ENCODE data around the gene TRPV6. TPM values are rescaled to one million over a fixed set of nuclear protein-coding genes. Genes with fewer than 3 reads are reported as not detected.

TRPV6 gene
- total RNA-seq, 1 experiment from 2014 or later = 4.0 TPM

DNA sequence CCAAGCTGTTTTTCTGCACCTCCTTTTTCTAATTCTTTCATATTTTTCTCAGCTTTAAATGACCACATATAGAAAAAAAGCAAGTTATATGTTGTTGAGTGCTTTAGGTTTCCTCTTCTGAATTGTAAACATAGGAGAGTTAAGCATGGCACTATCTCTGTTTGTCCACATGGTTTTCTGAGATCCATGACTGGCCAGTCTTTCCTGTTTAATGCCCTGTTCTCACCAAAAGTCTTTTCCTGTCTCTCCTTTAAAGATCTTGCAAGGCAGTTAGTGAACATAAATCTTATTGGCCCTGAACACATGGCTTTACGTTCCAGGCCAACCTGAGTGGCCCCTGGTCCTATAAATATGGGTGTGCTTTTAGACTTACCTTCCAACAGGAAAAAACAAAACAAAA lies 28.6 kb upstream of the TRPV6 start:
- H3K27me3 Mint-ChIP-seq (ENCODE audit: insufficient read depth, unreplicated experiment) = no peaks in the 10 kb centered on the region
- H3K4me3 Mint-ChIP-seq (ENCODE audit: unreplicated experiment) = no peak overlapping the region
- DNase-seq = no peak
- H3K9me3 Mint-ChIP-seq (ENCODE audit: unreplicated experiment) = peaks cover 33% of the 10 kb centered on the region
- no peaks in the 10 kb centered on the region; the same call in 1 of the 2 replicates for H3K36me3 ChIP-seq (ENCODE audit: control insufficient read depth, insufficient read depth, low read length)
- ChIA-PET POLR2A (no interaction called here), CTCF (no interaction called here)
- H3K27me3 ChIP-seq (replicated peaks; ENCODE audit: control insufficient read depth, insufficient read depth, low read length) = no peaks in the 10 kb centered on the region
- no TSS peak for BruUV-seq (replicated peaks)
- peaks cover 56% of the 10 kb centered on the region for H3K4me1 ChIP-seq
- no peak for TF ChIP-seq CTCF (IDR thresholded peaks at IDR 0.05; ENCODE audit: insufficient read depth in 1 of 2, low read depth in 1 of 2, low read length in 1 of 2, severe bottlenecking in 1 of 2, unreplicated experiment in 1 of 2)
- peaks cover 16% of the 10 kb centered on the region; the same call in 1 of the 2 replicates for H3K9me3 ChIP-seq
- no peaks in the 10 kb centered on the region for H3K36me3 Mint-ChIP-seq (ENCODE audit: insufficient read depth, unreplicated experiment)
- H3K4me3 ChIP-seq (ENCODE audit: low read depth, low read length) = no peak overlapping the region
- peaks cover 54% of the 10 kb centered on the region for H3K4me1 Mint-ChIP-seq (ENCODE audit: low read depth, unreplicated experiment)
- intact Hi-C loops (cut with micrococcal nuclease; ENCODE audit: unreplicated experiment) = no loop called here
- H3K27ac Mint-ChIP-seq (ENCODE audit: unreplicated experiment) = peak overlapping the region; percentile 78

DNA sequence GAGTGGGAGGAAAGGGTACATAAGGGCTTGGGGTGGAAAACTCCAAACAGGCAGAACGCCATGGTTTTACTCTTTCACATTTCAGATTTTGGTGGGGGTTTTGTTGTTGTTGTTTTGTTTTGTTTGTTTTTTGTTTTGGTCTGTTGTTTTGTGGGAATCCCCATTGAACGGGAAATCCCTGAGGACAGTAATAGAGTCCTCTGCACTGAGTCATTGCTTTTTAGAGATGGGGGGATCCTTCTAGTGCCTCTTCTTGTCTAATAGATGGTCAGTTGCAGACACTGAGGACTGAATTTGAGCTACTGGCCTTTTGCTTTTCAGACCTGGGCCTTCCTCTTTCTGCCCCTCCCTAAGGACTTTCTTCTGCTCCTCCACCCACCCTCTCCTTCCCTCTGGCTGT lies 28.0 kb upstream of the TRPV6 start:
- peaks cover 16% of the 10 kb centered on the region; the same call in 1 of the 2 replicates for H3K9me3 ChIP-seq
- H3K27ac Mint-ChIP-seq (ENCODE audit: unreplicated experiment) = peak overlapping the region; percentile 78
- H3K36me3 ChIP-seq (ENCODE audit: control insufficient read depth, insufficient read depth, low read length) = no peaks in the 10 kb centered on the region; the same call in 1 of the 2 replicates
- no peaks in the 10 kb centered on the region for H3K36me3 Mint-ChIP-seq (ENCODE audit: insufficient read depth, unreplicated experiment)
- peaks cover 60% of the 10 kb centered on the region for H3K4me1 Mint-ChIP-seq (ENCODE audit: low read depth, unreplicated experiment)
- H3K9me3 Mint-ChIP-seq (ENCODE audit: unreplicated experiment) = peaks cover 38% of the 10 kb centered on the region
- no peak for DNase-seq
- no peaks in the 10 kb centered on the region for H3K27me3 ChIP-seq (replicated peaks; ENCODE audit: control insufficient read depth, insufficient read depth, low read length)
- intact Hi-C loops (cut with micrococcal nuclease; ENCODE audit: unreplicated experiment) = loop anchor here (1.0 kb wide), 2 partner anchors 10 to 44 kb away; no protein-coding TSS in a partner anchor
- no peak for TF ChIP-seq CTCF (IDR thresholded peaks at IDR 0.05; ENCODE audit: insufficient read depth in 1 of 2, low read depth in 1 of 2, low read length in 1 of 2, severe bottlenecking in 1 of 2, unreplicated experiment in 1 of 2)
- H3K27me3 Mint-ChIP-seq (ENCODE audit: insufficient read depth, unreplicated experiment) = no peaks in the 10 kb centered on the region
- peaks cover 57% of the 10 kb centered on the region for H3K4me1 ChIP-seq
- H3K4me3 ChIP-seq (ENCODE audit: low read depth, low read length) = no peak overlapping the region
- peak overlapping the region; percentile 6 for H3K4me3 Mint-ChIP-seq (ENCODE audit: unreplicated experiment)
- POLR2A ChIA-PET = no interaction called here
- no TSS peak for BruUV-seq (replicated peaks)
- CTCF ChIA-PET = no interaction called here

DNA sequence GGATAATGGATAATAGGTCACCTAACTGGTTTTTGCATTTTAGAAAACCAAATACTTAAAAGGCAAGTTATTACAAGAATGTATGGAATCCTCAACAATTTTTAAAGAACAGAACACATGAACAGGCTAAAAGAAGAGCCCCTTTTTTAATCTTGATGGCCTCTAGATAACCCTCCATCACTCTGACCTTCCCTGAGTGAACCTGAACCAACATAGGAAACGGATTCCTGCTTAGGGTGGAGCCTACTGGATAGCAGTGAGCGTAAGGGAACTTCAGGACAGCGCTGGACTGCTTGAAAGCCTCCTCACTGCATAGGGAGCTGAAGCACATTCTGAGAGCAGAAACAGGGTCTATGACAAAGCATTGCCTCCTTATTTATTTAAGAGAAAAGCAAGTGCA lies 27.5 kb upstream of the TRPV6 start:
- ChIA-PET POLR2A (no interaction called here), CTCF (no interaction called here)
- H3K4me3 Mint-ChIP-seq (ENCODE audit: unreplicated experiment) = peak overlapping the region; percentile 6
- H3K4me1 ChIP-seq = peaks cover 57% of the 10 kb centered on the region
- BruUV-seq (replicated peaks) = no TSS peak
- no peak overlapping the region for H3K4me3 ChIP-seq (ENCODE audit: low read depth, low read length)
- H3K27me3 Mint-ChIP-seq (ENCODE audit: insufficient read depth, unreplicated experiment) = no peaks in the 10 kb centered on the region
- peaks cover 61% of the 10 kb centered on the region for H3K4me1 Mint-ChIP-seq (ENCODE audit: low read depth, unreplicated experiment)
- peaks cover 43% of the 10 kb centered on the region for H3K9me3 Mint-ChIP-seq (ENCODE audit: unreplicated experiment)
- DNase-seq = peak; percentile 65 to 74
- no peaks in the 10 kb centered on the region for H3K27me3 ChIP-seq (replicated peaks; ENCODE audit: control insufficient read depth, insufficient read depth, low read length)
- peaks cover 16% of the 10 kb centered on the region; the same call in 1 of the 2 replicates for H3K9me3 ChIP-seq
- no peaks in the 10 kb centered on the region; the same call in 1 of the 2 replicates for H3K36me3 ChIP-seq (ENCODE audit: control insufficient read depth, insufficient read depth, low read length)
- H3K36me3 Mint-ChIP-seq (ENCODE audit: insufficient read depth, unreplicated experiment) = no peaks in the 10 kb centered on the region
- TF ChIP-seq CTCF (IDR thresholded peaks at IDR 0.05; ENCODE audit: insufficient read depth in 1 of 2, low read depth in 1 of 2, low read length in 1 of 2, severe bottlenecking in 1 of 2, unreplicated experiment in 1 of 2) = no peak
- intact Hi-C loops (cut with micrococcal nuclease; ENCODE audit: unreplicated experiment) = loop anchor here (1.0 kb wide), 2 partner anchors 10 to 44 kb away; no protein-coding TSS in a partner anchor
- peak overlapping the region; percentile 78 for H3K27ac Mint-ChIP-seq (ENCODE audit: unreplicated experiment)

Data from Caco-2 (cell line).